ENCODE data around the gene DIO3.

GRCh38 chr14:101598571-101599233, 37.4 kb downstream of the DIO3 start:
- no peak for TF ChIP-seq CTCF (IDR thresholded peaks at IDR 0.05)
- no peak for TF ChIP-seq EZH2 (IDR thresholded peaks at IDR 0.05; ENCODE audit: borderline replicate concordance, insufficient read depth, low read depth, low read length, poor library complexity, severe bottlenecking)
